Endodermal cell (in vitro differentiated cells): ENCODE data around the gene PRR35. TPM values are rescaled to one million over a fixed set of nuclear protein-coding genes. Genes with fewer than 3 reads are reported as not detected.

Experiments
- DNase-seq: peaks from one replicate; pipeline ENCODE4 v3.0.0-alpha.2; 2017
- H3K27ac ChIP-seq: 2 replicates; pipeline ENCODE4 v1.5.1; 2013; ENCODE audit warnings: mild to moderate bottlenecking, low read depth, low read length, moderate library complexity
- H3K27me3 ChIP-seq: 2 replicates; pipeline ENCODE4 v1.6.1; 2013; ENCODE audit warnings: mild to moderate bottlenecking, low read length, moderate library complexity; ENCODE audit not compliant: insufficient read depth, control insufficient read depth, poor library complexity, severe bottlenecking
- H3K36me3 ChIP-seq: 2 replicates; pipeline ENCODE4 v1.7.0; 2013; ENCODE audit warnings: mild to moderate bottlenecking, low read length, moderate library complexity; ENCODE audit not compliant: control insufficient read depth, insufficient read depth
- H3K4me1 ChIP-seq: one replicate; pipeline ENCODE4 v1.7.0; 2013; ENCODE audit warnings: low read length; ENCODE audit not compliant: control insufficient read depth, insufficient read depth
- H3K4me3 ChIP-seq: 2 replicates; pipeline ENCODE4 v1.5.1; 2013; ENCODE audit warnings: mild to moderate bottlenecking, low read length, moderate library complexity
- H3K9ac ChIP-seq: 2 replicates; pipeline ENCODE4 v1.6.1; 2013; ENCODE audit warnings: mild to moderate bottlenecking, low read length, moderate library complexity; ENCODE audit not compliant: poor library complexity, severe bottlenecking; ENCODE audit errors: extremely low read depth
- H3K9me3 ChIP-seq: 2 replicates; pipeline ENCODE4 v1.6.1; 2013; ENCODE audit warnings: mild to moderate bottlenecking, low read length, moderate library complexity; ENCODE audit not compliant: control insufficient read depth
- H3K27ac Mint-ChIP-seq: 2 replicates; pipeline ENCODE4 v1.8.0; 2020; ENCODE audit warnings: mixed read lengths
- H3K27me3 Mint-ChIP-seq: 2 replicates; pipeline ENCODE4 v1.8.0; 2021; ENCODE audit warnings: mild to moderate bottlenecking, mixed read lengths; ENCODE audit not compliant: insufficient read depth
- H3K36me3 Mint-ChIP-seq: 2 replicates; pipeline ENCODE4 v1.8.0; 2020; ENCODE audit warnings: low read depth, mixed read lengths
- H3K4me1 Mint-ChIP-seq: 2 replicates; pipeline ENCODE4 v1.8.0; 2020; ENCODE audit warnings: mixed read lengths
- H3K4me3 Mint-ChIP-seq: 2 replicates; pipeline ENCODE4 v1.8.0; 2020; ENCODE audit warnings: mild to moderate bottlenecking, moderate library complexity, mixed read lengths
- H3K9me3 Mint-ChIP-seq: 2 replicates; pipeline ENCODE4 v1.8.0; 2020; ENCODE audit warnings: mild to moderate bottlenecking, mixed read lengths
- WGBS, 2 experiments: methylation state at CpG; one replicate each; pipeline versions ENCODE4 v1.1.5 to v1.1.7; 2013; ENCODE audit warnings: missing lambda C conversion rate in 2 of 2, mixed read lengths in 1 of 2; ENCODE audit not compliant: insufficient coverage in 1 of 2, insufficient read length in 1 of 2; 5-methylcytosine and 5-hydroxymethylcytosine counted together
- total RNA-seq, 2 donors: library from RNA; stranded (reverse); fragmentation: NEBNext Ultra II Directional in 1 of 2; extraction: Animal tissue kit (Norgen Biotek cat#: 25700) in 1 of 2; gene quantifications; 2 replicates in 1 of 2; 3 replicates in 1 of 2; pipeline ENCODE4 v1.2.1, GENCODE V29; 2021
- TF ChIP-seq, protein P1 (sequence below): fragments of 200-600 bp; sonication (generic); conservative IDR thresholded peaks from 2 replicates; pipeline ENCODE4 v1.5.0; 2021; ENCODE audit warnings: antibody characterized with exemption, mild to moderate bottlenecking

The PRR35 gene
- total RNA-seq, 2 donors from 2014 or later = 0.29 to 0.62 TPM

DNA sequence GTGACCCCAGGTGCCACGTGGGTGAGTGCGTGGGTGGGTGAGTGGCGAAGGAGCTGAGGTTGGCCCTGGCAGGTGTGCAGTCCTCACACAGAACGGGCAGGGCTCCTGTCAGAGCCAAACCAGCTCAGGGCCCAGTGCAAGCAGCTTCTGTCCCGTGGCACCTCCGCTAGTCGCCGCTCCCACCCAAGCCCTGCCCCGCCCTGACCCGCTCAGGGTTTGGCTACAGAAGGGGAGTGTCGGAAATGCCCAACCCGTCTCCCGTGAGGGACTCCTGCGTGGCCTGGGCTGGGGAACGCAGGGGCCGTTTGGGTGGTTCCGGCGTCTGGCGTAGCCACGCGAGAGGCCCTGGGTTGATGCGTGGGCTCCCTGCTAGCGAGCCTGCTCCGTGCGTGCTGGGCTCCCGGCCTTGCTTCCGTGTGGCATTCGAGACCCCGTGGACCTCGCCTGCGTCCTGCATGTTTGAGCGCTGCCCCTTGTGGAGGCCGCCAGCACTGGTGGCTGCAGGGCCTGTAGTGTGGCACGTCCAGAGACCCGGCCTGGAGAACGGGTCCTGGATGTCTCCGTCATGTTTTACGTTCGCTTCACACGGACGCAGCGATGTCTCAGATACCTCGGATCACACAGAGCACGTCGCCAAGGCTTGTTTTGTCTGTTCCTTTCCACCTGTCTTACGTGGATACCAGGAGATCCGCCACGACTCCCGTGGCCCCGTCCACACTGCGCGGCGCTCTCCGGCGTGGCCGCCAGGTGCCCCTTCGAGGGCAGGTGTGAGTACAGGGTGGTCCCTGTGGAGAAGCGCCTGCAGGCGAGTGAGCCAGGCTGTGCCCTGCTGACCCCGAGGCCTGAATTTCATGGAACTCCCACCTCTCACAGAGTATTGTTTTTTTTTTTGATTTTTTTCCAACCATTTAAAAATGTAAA is 22.5 kb upstream of the PRR35 start:
- WGBS, 2 experiments = 96 to 97% methylated on average over 48 to 60 of the region's 60 CpGs
- Mint-ChIP-seq H3K4me3 (no peak overlapping the region), H3K9me3 (no peaks in the 10 kb centered on the region), H3K27me3 (no peaks in the 10 kb centered on the region), H3K4me1 (no peaks in the 10 kb centered on the region), H3K27ac (no peak overlapping the region), H3K36me3 (peaks cover 17% of the 10 kb centered on the region)
- H3K27me3 ChIP-seq = no peaks in the 10 kb centered on the region
- H3K9ac ChIP-seq = no peak overlapping the region
- DNase-seq = no peak
- H3K9me3 ChIP-seq = no peaks in the 10 kb centered on the region
- TF ChIP-seq, protein P1, sequence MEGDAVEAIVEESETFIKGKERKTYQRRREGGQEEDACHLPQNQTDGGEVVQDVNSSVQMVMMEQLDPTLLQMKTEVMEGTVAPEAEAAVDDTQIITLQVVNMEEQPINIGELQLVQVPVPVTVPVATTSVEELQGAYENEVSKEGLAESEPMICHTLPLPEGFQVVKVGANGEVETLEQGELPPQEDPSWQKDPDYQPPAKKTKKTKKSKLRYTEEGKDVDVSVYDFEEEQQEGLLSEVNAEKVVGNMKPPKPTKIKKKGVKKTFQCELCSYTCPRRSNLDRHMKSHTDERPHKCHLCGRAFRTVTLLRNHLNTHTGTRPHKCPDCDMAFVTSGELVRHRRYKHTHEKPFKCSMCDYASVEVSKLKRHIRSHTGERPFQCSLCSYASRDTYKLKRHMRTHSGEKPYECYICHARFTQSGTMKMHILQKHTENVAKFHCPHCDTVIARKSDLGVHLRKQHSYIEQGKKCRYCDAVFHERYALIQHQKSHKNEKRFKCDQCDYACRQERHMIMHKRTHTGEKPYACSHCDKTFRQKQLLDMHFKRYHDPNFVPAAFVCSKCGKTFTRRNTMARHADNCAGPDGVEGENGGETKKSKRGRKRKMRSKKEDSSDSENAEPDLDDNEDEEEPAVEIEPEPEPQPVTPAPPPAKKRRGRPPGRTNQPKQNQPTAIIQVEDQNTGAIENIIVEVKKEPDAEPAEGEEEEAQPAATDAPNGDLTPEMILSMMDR = peak; percentile 60
- no peak overlapping the region for H3K4me3 ChIP-seq
- H3K4me1 ChIP-seq = peaks cover 8% of the 10 kb centered on the region
- H3K36me3 ChIP-seq = peaks cover 6% of the 10 kb centered on the region
- no peak overlapping the region for H3K27ac ChIP-seq

DNA sequence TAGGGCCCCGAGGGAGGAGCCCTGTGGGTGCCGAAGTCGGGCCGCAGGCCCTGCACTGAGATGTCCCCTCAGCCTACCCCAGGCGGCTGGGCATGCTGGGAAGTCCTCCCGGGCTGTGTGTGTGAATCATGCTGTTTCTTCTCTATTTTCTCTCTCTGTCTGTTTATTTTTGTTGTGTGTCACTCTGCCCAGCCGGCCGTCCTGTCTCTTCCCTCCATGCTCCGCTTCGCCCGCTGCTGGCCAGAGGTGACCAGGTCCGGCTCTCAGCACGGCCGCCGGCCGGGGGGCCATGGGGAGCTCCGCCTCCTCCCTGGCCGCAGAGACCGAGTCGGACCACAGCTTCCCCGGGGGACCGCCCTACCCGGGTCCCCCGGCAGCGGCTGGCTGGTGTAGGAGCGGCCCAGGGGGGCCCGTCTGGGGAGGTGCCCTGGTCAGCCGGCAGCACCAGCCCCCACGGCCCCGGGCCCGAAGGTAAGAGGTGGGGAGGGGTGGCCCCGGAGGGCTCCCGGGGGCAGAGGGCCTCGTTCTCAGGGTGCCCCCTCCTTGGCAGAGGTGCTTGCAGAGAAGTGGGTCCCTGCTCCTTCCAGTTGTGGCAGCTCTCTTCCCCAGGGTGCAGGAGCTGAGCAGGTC is 20.2 kb upstream of the PRR35 start:
- H3K4me3 ChIP-seq = no peak overlapping the region
- H3K27me3 ChIP-seq = no peaks in the 10 kb centered on the region
- no peaks in the 10 kb centered on the region for H3K4me1 ChIP-seq
- H3K4me1 Mint-ChIP-seq = no peaks in the 10 kb centered on the region
- no peak overlapping the region for H3K27ac Mint-ChIP-seq
- H3K36me3 Mint-ChIP-seq = peaks cover 17% of the 10 kb centered on the region
- no peak overlapping the region for H3K9ac ChIP-seq
- H3K36me3 ChIP-seq = peaks cover 6% of the 10 kb centered on the region
- no peak for DNase-seq
- no peak overlapping the region for H3K4me3 Mint-ChIP-seq
- H3K27me3 Mint-ChIP-seq = no peaks in the 10 kb centered on the region
- no peaks in the 10 kb centered on the region for H3K9me3 Mint-ChIP-seq
- TF ChIP-seq, protein P1 = no peak
- 94 to 97% methylated on average over 19 to 34 of the region's 34 CpGs for WGBS, 2 experiments
- no peaks in the 10 kb centered on the region for H3K9me3 ChIP-seq
- H3K27ac ChIP-seq = no peak overlapping the region

- no peak overlapping the region for H3K27ac ChIP-seq
- peaks cover 6% of the 10 kb centered on the region for H3K36me3 ChIP-seq
- H3K9ac ChIP-seq = no peak overlapping the region
- TF ChIP-seq, protein P1 = no peak
- no peaks in the 10 kb centered on the region for H3K9me3 Mint-ChIP-seq
- no peaks in the 10 kb centered on the region for H3K27me3 ChIP-seq
- H3K4me3 Mint-ChIP-seq = no peak overlapping the region
- H3K9me3 ChIP-seq = no peaks in the 10 kb centered on the region
- no peak overlapping the region for H3K27ac Mint-ChIP-seq
- peaks cover 17% of the 10 kb centered on the region for H3K36me3 Mint-ChIP-seq
- H3K4me3 ChIP-seq = no peak overlapping the region
- no peaks in the 10 kb centered on the region for H3K27me3 Mint-ChIP-seq
- 90 to 96% methylated on average over 23 to 29 of the region's 29 CpGs for WGBS, 2 experiments
- H3K4me1 ChIP-seq = no peaks in the 10 kb centered on the region
- no peak for DNase-seq
- no peaks in the 10 kb centered on the region for H3K4me1 Mint-ChIP-seq
Measured at GRCh38 chr16:540645-541340, 19.4 kb upstream of the PRR35 start.
